DND-41 (cell line): ENCODE data around the gene ART3.

ENCODE experiments used
- EZH2 ChIP-seq: IDR thresholded peaks from 3 replicates; pipeline ENCODE4 v1.6.1; 2012; ENCODE audit warnings: borderline replicate concordance, low read depth, mild to moderate bottlenecking, moderate library complexity, low read length, inconsistent platforms; ENCODE audit not compliant: severe bottlenecking
- TF ChIP-seq, protein P1 (sequence below): IDR thresholded peaks from 2 replicates; pipeline ENCODE4 v1.5.1; 2012; ENCODE audit warnings: borderline replicate concordance, low read length, moderate library complexity, mild to moderate bottlenecking; ENCODE audit not compliant: poor library complexity, severe bottlenecking; ENCODE audit errors: extremely low read depth

DNA sequence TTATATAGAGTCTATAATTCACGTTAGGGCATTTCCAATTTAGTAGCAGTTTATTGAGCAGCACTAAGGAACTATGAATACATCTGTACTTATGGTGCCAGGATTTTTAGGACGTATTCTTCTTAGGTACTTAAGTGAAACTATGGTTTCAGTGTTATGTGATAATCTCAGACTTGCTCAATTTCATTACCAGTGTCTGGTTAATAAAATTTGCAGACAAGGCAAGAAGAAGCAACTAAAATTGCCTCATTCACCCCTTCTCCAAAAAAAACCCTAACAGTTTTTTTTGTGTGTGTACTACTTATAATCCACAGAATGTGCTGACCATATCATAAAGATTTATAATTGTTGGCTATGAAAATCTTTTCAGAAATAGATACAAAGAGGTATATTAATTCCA, 45.2 kb upstream of the ART3 start:
- TF ChIP-seq, protein P1, sequence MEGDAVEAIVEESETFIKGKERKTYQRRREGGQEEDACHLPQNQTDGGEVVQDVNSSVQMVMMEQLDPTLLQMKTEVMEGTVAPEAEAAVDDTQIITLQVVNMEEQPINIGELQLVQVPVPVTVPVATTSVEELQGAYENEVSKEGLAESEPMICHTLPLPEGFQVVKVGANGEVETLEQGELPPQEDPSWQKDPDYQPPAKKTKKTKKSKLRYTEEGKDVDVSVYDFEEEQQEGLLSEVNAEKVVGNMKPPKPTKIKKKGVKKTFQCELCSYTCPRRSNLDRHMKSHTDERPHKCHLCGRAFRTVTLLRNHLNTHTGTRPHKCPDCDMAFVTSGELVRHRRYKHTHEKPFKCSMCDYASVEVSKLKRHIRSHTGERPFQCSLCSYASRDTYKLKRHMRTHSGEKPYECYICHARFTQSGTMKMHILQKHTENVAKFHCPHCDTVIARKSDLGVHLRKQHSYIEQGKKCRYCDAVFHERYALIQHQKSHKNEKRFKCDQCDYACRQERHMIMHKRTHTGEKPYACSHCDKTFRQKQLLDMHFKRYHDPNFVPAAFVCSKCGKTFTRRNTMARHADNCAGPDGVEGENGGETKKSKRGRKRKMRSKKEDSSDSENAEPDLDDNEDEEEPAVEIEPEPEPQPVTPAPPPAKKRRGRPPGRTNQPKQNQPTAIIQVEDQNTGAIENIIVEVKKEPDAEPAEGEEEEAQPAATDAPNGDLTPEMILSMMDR, result no peak
- TF ChIP-seq EZH2, result no peak
